PC-9 (cell line): ENCODE results near the gene TRIM58.

Experiments used
- EZH2 ChIP-seq: fragments of 200-600 bp; sonication (generic); IDR thresholded peaks from 2 replicates; pipeline ENCODE4 v1.8.0; 2017; ENCODE audit warnings: antibody characterized with exemption, low read depth
- TF ChIP-seq, protein P1 (sequence below): fragments of 200-600 bp; sonication (generic); conservative IDR thresholded peaks from 2 replicates; pipeline ENCODE4 v1.6.1; 2017; ENCODE audit warnings: mixed run types, antibody characterized with exemption, mild to moderate bottlenecking, moderate library complexity

DNA sequence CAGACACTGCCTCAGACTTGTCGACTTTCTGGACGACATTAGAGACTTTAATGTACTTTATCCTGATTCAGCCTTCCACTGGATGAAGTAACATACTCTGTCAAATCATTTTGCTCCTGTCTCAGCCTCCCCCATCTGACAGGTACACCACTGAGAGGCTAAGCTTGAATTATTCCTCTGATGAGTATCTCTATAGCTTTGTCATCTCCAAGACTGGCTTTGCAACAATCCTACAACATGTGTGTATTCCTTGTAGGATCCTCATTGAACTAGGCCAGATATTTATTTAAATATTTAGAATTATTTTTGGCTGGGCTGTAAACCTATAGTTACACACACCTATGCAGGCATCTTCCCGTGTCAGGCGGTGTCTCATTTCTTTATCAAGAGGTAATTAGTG lies 1.1 kb upstream of the TRIM58 start:
- TF ChIP-seq, protein P1, sequence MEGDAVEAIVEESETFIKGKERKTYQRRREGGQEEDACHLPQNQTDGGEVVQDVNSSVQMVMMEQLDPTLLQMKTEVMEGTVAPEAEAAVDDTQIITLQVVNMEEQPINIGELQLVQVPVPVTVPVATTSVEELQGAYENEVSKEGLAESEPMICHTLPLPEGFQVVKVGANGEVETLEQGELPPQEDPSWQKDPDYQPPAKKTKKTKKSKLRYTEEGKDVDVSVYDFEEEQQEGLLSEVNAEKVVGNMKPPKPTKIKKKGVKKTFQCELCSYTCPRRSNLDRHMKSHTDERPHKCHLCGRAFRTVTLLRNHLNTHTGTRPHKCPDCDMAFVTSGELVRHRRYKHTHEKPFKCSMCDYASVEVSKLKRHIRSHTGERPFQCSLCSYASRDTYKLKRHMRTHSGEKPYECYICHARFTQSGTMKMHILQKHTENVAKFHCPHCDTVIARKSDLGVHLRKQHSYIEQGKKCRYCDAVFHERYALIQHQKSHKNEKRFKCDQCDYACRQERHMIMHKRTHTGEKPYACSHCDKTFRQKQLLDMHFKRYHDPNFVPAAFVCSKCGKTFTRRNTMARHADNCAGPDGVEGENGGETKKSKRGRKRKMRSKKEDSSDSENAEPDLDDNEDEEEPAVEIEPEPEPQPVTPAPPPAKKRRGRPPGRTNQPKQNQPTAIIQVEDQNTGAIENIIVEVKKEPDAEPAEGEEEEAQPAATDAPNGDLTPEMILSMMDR: no peak
- no peak for TF ChIP-seq EZH2
